ENCODE results near the gene MGMT. TPM values are rescaled to one million over a fixed set of nuclear protein-coding genes. Genes with fewer than 3 reads are reported as not detected.

Gene MGMT
- total RNA-seq, 1 experiment from 2014 or later, result 11.5 TPM

DNA sequence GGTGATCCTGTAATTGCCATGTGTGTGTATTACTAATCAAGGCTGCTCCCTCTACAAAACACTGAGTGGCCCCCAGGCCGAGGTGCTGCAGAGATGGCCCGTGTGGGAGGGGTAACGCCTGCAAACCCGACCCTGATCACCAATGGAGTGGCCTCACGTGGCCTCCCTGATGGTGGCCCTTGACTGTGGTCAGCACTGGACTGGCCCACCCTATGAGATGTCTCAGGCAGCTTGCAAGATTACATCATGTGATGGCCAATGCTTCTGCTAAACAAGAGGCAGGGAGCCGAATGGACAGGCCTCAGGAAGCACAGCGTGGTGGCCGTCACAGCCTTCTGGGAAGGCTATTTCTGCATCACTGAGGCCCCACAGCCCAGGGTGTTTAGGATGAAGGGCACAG, 186.4 kb downstream of the MGMT start:
- no peak for DNase-seq (ENCODE audit: low read depth, low spot score)
- ATAC-seq, result no peak
- intact Hi-C loops (cut with micrococcal nuclease), result no loop called here
- H3K79me2 ChIP-seq (ENCODE audit: insufficient read depth, low read length), result no peaks in the 10 kb centered on the region
- no TSS peak for BruUV-seq (replicated peaks)
- H3K9ac ChIP-seq (ENCODE audit: low read length), result no peak overlapping the region
- no peaks in the 10 kb centered on the region for H3K9me2 ChIP-seq (ENCODE audit: insufficient read depth)
- RAD21 ChIA-PET (ENCODE audit: low non-redundant PET in 1 of 2, low total read pairs in 2 of 2, uncharacterized antibody in 2 of 2, unreplicated experiment in 2 of 2), result no interaction called here
- H3K9me3 ChIP-seq (ENCODE audit: control insufficient read depth in 1 of 2, insufficient read depth in 1 of 2, low read depth in 1 of 2, low read length in 2 of 2), result no peaks in the 10 kb centered on the region
- POLR2A ChIA-PET, result no interaction called here
- TF ChIP-seq ELF1 (IDR thresholded peaks at IDR 0.05; ENCODE audit: borderline replicate concordance, low read depth), result no peak
- no peak for TF ChIP-seq POLR2A (IDR thresholded peaks at IDR 0.05; ENCODE audit: borderline replicate concordance, extremely low read depth, insufficient read depth, insufficient read length)
- no peak for TF ChIP-seq EZH2 (IDR thresholded peaks at IDR 0.05)
- TF ChIP-seq, protein P1, sequence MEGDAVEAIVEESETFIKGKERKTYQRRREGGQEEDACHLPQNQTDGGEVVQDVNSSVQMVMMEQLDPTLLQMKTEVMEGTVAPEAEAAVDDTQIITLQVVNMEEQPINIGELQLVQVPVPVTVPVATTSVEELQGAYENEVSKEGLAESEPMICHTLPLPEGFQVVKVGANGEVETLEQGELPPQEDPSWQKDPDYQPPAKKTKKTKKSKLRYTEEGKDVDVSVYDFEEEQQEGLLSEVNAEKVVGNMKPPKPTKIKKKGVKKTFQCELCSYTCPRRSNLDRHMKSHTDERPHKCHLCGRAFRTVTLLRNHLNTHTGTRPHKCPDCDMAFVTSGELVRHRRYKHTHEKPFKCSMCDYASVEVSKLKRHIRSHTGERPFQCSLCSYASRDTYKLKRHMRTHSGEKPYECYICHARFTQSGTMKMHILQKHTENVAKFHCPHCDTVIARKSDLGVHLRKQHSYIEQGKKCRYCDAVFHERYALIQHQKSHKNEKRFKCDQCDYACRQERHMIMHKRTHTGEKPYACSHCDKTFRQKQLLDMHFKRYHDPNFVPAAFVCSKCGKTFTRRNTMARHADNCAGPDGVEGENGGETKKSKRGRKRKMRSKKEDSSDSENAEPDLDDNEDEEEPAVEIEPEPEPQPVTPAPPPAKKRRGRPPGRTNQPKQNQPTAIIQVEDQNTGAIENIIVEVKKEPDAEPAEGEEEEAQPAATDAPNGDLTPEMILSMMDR (IDR thresholded peaks at IDR 0.05 in 2 of 3, conservative IDR thresholded peaks at IDR 0.05 in 1 of 3; ENCODE audit: borderline replicate concordance in 1 of 3, insufficient read depth in 1 of 3, low read depth in 2 of 3, low read length in 2 of 3), result no peak
- no peak for TF ChIP-seq CBX3 (IDR thresholded peaks at IDR 0.05; ENCODE audit: low read depth)
- TF ChIP-seq YY1 (IDR thresholded peaks at IDR 0.05; ENCODE audit: extremely low read depth, insufficient replicate concordance, low read depth, low read length), result no peak
- TF ChIP-seq SRF (IDR thresholded peaks at IDR 0.05; ENCODE audit: low read depth), result no peak
- TF ChIP-seq SP1 (IDR thresholded peaks at IDR 0.05; ENCODE audit: low read depth), result no peak
- TF ChIP-seq RAD21 (IDR thresholded peaks at IDR 0.05; ENCODE audit: low read depth), result no peak
- TF ChIP-seq POLR2AphosphoS5 (IDR thresholded peaks at IDR 0.05; ENCODE audit: low read depth, low read length), result no peak
- TF ChIP-seq TCF7L2 (IDR thresholded peaks at IDR 0.05; ENCODE audit: borderline replicate concordance, extremely low read depth, insufficient read depth, insufficient read length), result no peak
- TF ChIP-seq SIN3A (IDR thresholded peaks at IDR 0.05; ENCODE audit: low read depth), result no peak
- TF ChIP-seq, protein P2, sequence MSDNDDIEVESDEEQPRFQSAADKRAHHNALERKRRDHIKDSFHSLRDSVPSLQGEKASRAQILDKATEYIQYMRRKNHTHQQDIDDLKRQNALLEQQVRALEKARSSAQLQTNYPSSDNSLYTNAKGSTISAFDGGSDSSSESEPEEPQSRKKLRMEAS (IDR thresholded peaks at IDR 0.05), result no peak
- TF ChIP-seq, protein P3, sequence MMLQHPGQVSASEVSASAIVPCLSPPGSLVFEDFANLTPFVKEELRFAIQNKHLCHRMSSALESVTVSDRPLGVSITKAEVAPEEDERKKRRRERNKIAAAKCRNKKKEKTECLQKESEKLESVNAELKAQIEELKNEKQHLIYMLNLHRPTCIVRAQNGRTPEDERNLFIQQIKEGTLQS (IDR thresholded peaks at IDR 0.05), result no peak
- TF ChIP-seq, protein P4, sequence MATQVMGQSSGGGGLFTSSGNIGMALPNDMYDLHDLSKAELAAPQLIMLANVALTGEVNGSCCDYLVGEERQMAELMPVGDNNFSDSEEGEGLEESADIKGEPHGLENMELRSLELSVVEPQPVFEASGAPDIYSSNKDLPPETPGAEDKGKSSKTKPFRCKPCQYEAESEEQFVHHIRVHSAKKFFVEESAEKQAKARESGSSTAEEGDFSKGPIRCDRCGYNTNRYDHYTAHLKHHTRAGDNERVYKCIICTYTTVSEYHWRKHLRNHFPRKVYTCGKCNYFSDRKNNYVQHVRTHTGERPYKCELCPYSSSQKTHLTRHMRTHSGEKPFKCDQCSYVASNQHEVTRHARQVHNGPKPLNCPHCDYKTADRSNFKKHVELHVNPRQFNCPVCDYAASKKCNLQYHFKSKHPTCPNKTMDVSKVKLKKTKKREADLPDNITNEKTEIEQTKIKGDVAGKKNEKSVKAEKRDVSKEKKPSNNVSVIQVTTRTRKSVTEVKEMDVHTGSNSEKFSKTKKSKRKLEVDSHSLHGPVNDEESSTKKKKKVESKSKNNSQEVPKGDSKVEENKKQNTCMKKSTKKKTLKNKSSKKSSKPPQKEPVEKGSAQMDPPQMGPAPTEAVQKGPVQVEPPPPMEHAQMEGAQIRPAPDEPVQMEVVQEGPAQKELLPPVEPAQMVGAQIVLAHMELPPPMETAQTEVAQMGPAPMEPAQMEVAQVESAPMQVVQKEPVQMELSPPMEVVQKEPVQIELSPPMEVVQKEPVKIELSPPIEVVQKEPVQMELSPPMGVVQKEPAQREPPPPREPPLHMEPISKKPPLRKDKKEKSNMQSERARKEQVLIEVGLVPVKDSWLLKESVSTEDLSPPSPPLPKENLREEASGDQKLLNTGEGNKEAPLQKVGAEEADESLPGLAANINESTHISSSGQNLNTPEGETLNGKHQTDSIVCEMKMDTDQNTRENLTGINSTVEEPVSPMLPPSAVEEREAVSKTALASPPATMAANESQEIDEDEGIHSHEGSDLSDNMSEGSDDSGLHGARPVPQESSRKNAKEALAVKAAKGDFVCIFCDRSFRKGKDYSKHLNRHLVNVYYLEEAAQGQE (IDR thresholded peaks at IDR 0.05; ENCODE audit: low read depth), result no peak
- no peak for TF ChIP-seq ZNF274 (IDR thresholded peaks at IDR 0.05; ENCODE audit: low read depth, low read length)
- TF ChIP-seq ZFX (IDR thresholded peaks at IDR 0.05), result no peak
- no peak for TF ChIP-seq FOSL1 (IDR thresholded peaks at IDR 0.05; ENCODE audit: low read depth)
- H3K4me2 ChIP-seq (ENCODE audit: low read length), result no peak overlapping the region
- H3K4me3 ChIP-seq (replicated peaks in 1 of 2; ENCODE audit: low read depth in 1 of 2, low read length in 2 of 2), result no peak overlapping the region
- H3K27ac ChIP-seq (ENCODE audit: low read depth, low read length), result no peak overlapping the region
- H4K20me1 ChIP-seq (ENCODE audit: insufficient read depth), result no peaks in the 10 kb centered on the region
- CTCF ChIA-PET, result no interaction called here
- no peaks in the 10 kb centered on the region for H3K36me3 ChIP-seq (ENCODE audit: control insufficient read depth in 1 of 2, insufficient read depth in 2 of 2, low read length in 2 of 2)
- no peaks in the 10 kb centered on the region for H3K4me1 ChIP-seq (ENCODE audit: control insufficient read depth in 1 of 2, insufficient read depth in 2 of 2, low read length in 2 of 2)
- H3K27me3 ChIP-seq (ENCODE audit: insufficient read depth, low read length), result no peaks in the 10 kb centered on the region
- no peak overlapping the region for H2AFZ ChIP-seq (ENCODE audit: low read depth, low read length, poor library complexity, severe bottlenecking)
